22Rv1 (cell line): ENCODE data around the gene PDK3.

Experiments
- H3K27ac ChIP-seq: fragments of 450-650 bp; 2 replicates; pipeline ENCODE4 v1.5.1; 2017
- CTCF ChIP-seq: fragments of 450-650 bp; IDR thresholded peaks from 2 replicates; pipeline ENCODE4 v1.5.1; 2017; ENCODE audit warnings: mild to moderate bottlenecking
- ZFX ChIP-seq: fragments of 450-650 bp; IDR thresholded peaks from 2 replicates; pipeline ENCODE4 v1.6.1; 2017; ENCODE audit warnings: antibody characterized with exemption, borderline replicate concordance

The PDK3 gene

GRCh38 chrX:24478509-24478908 is 13.4 kb downstream of the PDK3 start:
- no peak overlapping the region for H3K27ac ChIP-seq
- TF ChIP-seq CTCF = no peak
- no peak for TF ChIP-seq ZFX

- TF ChIP-seq ZFX = no peak
- TF ChIP-seq CTCF = no peak
- H3K27ac ChIP-seq = no peak overlapping the region
Observed at GRCh38 chrX:24479924-24480323, 14.8 kb downstream of the PDK3 start.

GRCh38 chrX:24480400-24480865 is 15.3 kb downstream of the PDK3 start:
- no peak for TF ChIP-seq CTCF
- no peak for TF ChIP-seq ZFX
- H3K27ac ChIP-seq = no peak overlapping the region

GRCh38 chrX:24482823-24483415 is 17.8 kb downstream of the PDK3 start:
- no peak for TF ChIP-seq CTCF

GRCh38 chrX:24483596-24483995 is 18.5 kb downstream of the PDK3 start:
- TF ChIP-seq CTCF = no peak
- TF ChIP-seq ZFX = no peak
- no peak overlapping the region for H3K27ac ChIP-seq

More at GRCh38 chrX:24482823-24483415, 17.8 kb downstream of the PDK3 start:
- no peak overlapping the region for H3K27ac ChIP-seq

GRCh38 chrX:24485323-24485722 is 20.2 kb downstream of the PDK3 start:
- no peak overlapping the region for H3K27ac ChIP-seq
- TF ChIP-seq ZFX = no peak
- no peak for TF ChIP-seq CTCF

GRCh38 chrX:24485976-24486680 is 21.0 kb downstream of the PDK3 start:
- TF ChIP-seq ZFX (no peak), CTCF (no peak)

More at GRCh38 chrX:24485976-24486680, 21.0 kb downstream of the PDK3 start:
- no peak overlapping the region for H3K27ac ChIP-seq
